ENCODE data around the gene NCOR2. TPM values are rescaled to one million over a fixed set of nuclear protein-coding genes. Genes with fewer than 3 reads are reported as not detected.

Gene NCOR2
- polyA plus RNA-seq, 1 donor (not counting 4 experiments of a cell fraction or from before 2014, with no cell fraction given): 4.7 TPM

- Histone ChIP-seq H3K4me2 (ENCODE audit: control insufficient read depth, extremely low read depth, insufficient read depth, low read depth, low read length) (no peak overlapping the region), H3K9me1 (ENCODE audit: control insufficient read depth, extremely low read depth, insufficient read depth, low read length) (no peaks in the 10 kb centered on the region), H3K4me1 (ENCODE audit: control insufficient read depth, extremely low read depth, insufficient read depth, low read length) (peaks cover 15% of the 10 kb centered on the region), H4K20me1 (ENCODE audit: control insufficient read depth, extremely low read depth, insufficient read depth, low read length) (peaks cover under 1% of the 10 kb centered on the region), H3K9me3 (ENCODE audit: control insufficient read depth, low read depth, low read length) (no peaks in the 10 kb centered on the region), H3K9ac (ENCODE audit: control insufficient read depth, extremely low read depth, insufficient read depth, low read length) (no peak overlapping the region), H3K79me2 (ENCODE audit: control insufficient read depth, insufficient read depth, low read length) (peaks cover 10% of the 10 kb centered on the region), H3K27ac (ENCODE audit: control insufficient read depth, insufficient read depth, low read length) (no peak overlapping the region), H3K36me3 (ENCODE audit: control insufficient read depth in 2 of 2, extremely low read depth in 1 of 2, insufficient read depth in 2 of 2, low read length in 2 of 2) (no peaks in the 10 kb centered on the region), H3K4me3 (ENCODE audit: control insufficient read depth in 2 of 3, extremely low read depth in 1 of 3, insufficient read depth in 2 of 3, low read depth in 1 of 3, low read length in 3 of 3) (no peak overlapping the region), H3K27me3 (ENCODE audit: control insufficient read depth, extremely low read depth, insufficient read depth, low read length) (no peaks in the 10 kb centered on the region), H2AFZ (ENCODE audit: control insufficient read depth, low read length) (no peak overlapping the region)
- DNase-seq (ENCODE audit: low read depth, low spot score) (no peak), FAIRE-seq (no peak)
- dilution Hi-C loops (cut with MboI; ENCODE audit: extremely low pct_ligation_motif_present, low sequenced_read_pairs): no loop called here
- TF ChIP-seq CTCF (optimal IDR thresholded peaks at IDR 0.05 in 1 of 3, IDR thresholded peaks at IDR 0.05 in 1 of 3, conservative IDR thresholded peaks at IDR 0.05 in 1 of 3; ENCODE audit: extremely low read depth in 1 of 3, insufficient read depth in 2 of 3, low read length in 3 of 3) (no peak), EZH2 (IDR thresholded peaks at IDR 0.05; ENCODE audit: low read length) (no peak)
These were observed 3.4 kb upstream of the NCOR2 start for GRCh38 chr12:124570810-124571209.

DNA sequence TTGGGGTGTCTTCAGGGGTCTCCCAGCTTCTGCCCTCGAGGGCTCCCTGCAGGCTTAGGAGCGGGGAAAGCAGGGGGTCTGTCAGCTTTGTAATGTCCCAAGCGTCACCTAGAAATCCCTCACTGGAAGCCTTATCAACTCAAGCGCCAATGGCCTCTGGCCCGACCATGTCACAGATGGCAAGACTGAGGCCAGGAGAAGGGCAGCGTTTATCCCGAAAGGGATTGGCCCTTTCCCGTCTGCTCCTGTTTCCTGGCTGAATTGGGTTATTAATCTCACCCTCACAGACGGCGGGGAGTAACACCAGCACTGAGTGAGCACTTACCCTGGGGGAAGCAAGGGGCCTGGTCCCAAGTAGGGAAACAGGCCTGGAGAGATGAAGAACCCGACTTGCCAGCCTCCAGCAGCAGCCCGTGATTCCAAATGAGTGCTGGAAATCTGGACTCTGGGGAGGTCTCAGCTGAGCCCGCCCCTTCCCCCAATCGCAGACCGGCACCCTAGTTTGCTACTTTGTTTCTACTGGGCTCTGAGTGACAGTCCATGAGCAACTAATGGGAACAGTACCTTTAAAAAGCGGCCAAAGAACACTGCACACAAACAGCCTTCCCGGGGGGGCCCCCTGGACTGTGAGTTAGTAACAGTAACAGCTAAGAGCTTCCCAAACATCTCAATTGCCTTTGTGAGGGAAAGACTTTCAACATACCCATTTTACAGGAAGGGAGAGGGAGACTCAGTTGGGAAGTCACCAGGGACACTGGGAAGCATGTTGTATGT, 2.1 kb upstream of the NCOR2 start:
- no peak overlapping the region for H3K4me3 ChIP-seq (ENCODE audit: control insufficient read depth in 2 of 3, extremely low read depth in 1 of 3, insufficient read depth in 2 of 3, low read depth in 1 of 3, low read length in 3 of 3)
- no peak for TF ChIP-seq CTCF (optimal IDR thresholded peaks at IDR 0.05 in 1 of 3, IDR thresholded peaks at IDR 0.05 in 1 of 3, conservative IDR thresholded peaks at IDR 0.05 in 1 of 3; ENCODE audit: extremely low read depth in 1 of 3, insufficient read depth in 2 of 3, low read length in 3 of 3)
- TF ChIP-seq EZH2 (IDR thresholded peaks at IDR 0.05; ENCODE audit: low read length): no peak
- H3K27ac ChIP-seq (ENCODE audit: control insufficient read depth, insufficient read depth, low read length): no peak overlapping the region
- peaks cover 22% of the 10 kb centered on the region for H3K4me1 ChIP-seq (ENCODE audit: control insufficient read depth, extremely low read depth, insufficient read depth, low read length)
- no peak overlapping the region for H2AFZ ChIP-seq (ENCODE audit: control insufficient read depth, low read length)
- H3K27me3 ChIP-seq (ENCODE audit: control insufficient read depth, extremely low read depth, insufficient read depth, low read length): no peaks in the 10 kb centered on the region
- no peaks in the 10 kb centered on the region for H3K9me3 ChIP-seq (ENCODE audit: control insufficient read depth, low read depth, low read length)
- H4K20me1 ChIP-seq (ENCODE audit: control insufficient read depth, extremely low read depth, insufficient read depth, low read length): peaks cover 9% of the 10 kb centered on the region
- no peaks in the 10 kb centered on the region for H3K9me1 ChIP-seq (ENCODE audit: control insufficient read depth, extremely low read depth, insufficient read depth, low read length)
- peaks cover 22% of the 10 kb centered on the region for H3K79me2 ChIP-seq (ENCODE audit: control insufficient read depth, insufficient read depth, low read length)
- FAIRE-seq (no peak), DNase-seq (ENCODE audit: low read depth, low spot score) (no peak)
- no peak overlapping the region for H3K4me2 ChIP-seq (ENCODE audit: control insufficient read depth, extremely low read depth, insufficient read depth, low read depth, low read length)
- no peaks in the 10 kb centered on the region for H3K36me3 ChIP-seq (ENCODE audit: control insufficient read depth in 2 of 2, extremely low read depth in 1 of 2, insufficient read depth in 2 of 2, low read length in 2 of 2)
- dilution Hi-C loops (cut with MboI; ENCODE audit: extremely low pct_ligation_motif_present, low sequenced_read_pairs): no loop called here
- H3K9ac ChIP-seq (ENCODE audit: control insufficient read depth, extremely low read depth, insufficient read depth, low read length): no peak overlapping the region

Data from keratinocyte (primary cell).